ENCODE measurements around the gene MLXIPL.
A peak's percentile ranks its signal among the peaks of the same experiment; 100 is the strongest.
"Not testable (repeated sequence)": the region's sequence is repeated elsewhere in the genome, so short reads cannot be mapped to it uniquely, and the experiment has no call there.

Gene MLXIPL

DNA sequence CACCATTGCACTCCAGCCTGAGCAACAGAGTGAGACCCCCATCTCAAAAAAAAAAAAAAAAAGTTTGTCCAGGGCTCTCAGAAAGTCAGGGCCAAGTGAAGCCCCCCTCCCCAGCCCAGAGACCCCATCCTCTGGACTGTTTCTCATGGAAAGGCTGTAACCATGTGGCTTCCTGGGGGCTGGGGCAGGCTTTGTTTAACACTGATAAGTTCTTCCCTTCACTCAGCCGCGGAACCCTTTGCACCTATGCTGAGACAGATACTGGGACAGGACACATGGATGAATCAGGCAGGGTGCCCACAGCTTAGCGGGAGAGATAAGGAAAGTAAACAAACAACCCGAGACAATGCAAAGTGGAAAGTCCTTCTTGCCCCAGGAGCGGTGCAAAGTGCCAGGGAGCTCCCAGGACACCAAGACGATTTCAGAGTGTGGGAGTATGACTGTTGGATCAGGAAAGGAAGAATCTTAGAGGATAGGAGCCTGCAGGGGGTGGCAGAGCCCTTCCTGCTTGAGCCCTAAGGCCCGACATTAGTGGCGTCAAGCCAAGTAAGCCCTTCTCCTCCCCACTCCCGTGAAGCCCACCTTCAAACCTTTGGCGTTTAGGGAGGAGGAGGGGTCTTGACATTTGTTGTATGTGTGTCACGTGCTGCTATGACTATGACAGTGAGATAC lies 11.6 kb downstream of the MLXIPL start:
- DNase-seq = no peak

DNA sequence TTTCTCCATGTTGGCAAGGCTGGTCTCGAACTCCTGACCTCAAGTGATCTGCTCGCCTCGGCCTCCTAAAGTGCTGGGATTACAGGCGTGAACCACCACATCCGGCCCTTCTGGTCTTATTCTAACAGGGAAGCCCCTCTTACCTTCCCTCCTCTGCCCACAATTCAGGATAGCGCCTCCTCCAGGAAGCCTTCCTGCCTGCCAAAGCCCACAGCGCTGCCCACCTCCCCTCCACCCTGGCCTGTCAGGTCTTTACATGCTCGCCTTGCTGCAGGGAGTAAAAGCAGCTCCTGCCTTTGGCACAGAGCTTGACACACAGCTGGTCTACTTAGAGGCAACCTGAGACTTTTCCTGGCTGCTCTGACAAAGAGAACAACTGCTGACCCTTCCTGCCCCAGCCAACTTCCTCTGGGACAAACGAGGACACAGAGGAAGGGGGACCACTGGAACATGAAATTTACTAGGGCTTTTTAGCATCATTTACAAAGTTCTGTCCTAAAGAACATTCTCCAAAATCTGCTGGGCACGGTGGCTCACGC lies 13.2 kb downstream of the MLXIPL start:
- no peak for DNase-seq

DNA sequence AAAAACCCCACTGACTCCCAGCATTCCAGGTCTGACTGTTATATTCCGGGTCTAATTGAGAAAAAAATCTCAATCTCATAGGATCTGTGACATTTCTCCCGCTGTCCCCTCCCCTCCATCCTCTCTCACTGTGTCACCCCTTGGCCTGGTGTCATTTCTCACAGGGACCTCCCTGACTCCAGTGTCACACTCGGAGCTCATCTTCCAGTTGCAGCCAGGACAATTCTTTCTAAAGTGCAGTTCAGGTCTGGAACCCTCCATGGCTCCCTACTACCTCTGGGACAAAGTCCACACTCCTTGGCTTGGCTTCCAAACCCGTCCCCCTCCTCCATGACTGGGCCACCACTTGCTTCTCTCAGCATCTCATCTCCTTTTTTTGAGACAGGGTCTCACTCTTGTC lies 14.2 kb downstream of the MLXIPL start:
- DNase-seq = no peak

DNA sequence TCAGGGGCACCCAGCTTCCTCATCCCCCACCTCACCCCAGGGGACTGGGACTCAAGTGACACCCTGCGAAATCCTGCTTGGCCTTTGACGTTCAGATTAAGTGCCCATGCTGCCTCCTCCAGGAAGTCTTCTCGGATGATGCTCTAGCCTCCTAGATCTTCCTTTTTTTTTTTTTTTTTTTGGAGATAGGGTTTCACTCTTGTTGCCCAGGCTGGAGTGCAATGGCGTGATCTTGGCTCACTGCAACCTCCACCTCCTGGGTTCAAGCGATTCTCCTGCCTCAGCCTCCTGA lies 16.7 kb downstream of the MLXIPL start:
- DNase-seq = not testable (repeated sequence)

DNA sequence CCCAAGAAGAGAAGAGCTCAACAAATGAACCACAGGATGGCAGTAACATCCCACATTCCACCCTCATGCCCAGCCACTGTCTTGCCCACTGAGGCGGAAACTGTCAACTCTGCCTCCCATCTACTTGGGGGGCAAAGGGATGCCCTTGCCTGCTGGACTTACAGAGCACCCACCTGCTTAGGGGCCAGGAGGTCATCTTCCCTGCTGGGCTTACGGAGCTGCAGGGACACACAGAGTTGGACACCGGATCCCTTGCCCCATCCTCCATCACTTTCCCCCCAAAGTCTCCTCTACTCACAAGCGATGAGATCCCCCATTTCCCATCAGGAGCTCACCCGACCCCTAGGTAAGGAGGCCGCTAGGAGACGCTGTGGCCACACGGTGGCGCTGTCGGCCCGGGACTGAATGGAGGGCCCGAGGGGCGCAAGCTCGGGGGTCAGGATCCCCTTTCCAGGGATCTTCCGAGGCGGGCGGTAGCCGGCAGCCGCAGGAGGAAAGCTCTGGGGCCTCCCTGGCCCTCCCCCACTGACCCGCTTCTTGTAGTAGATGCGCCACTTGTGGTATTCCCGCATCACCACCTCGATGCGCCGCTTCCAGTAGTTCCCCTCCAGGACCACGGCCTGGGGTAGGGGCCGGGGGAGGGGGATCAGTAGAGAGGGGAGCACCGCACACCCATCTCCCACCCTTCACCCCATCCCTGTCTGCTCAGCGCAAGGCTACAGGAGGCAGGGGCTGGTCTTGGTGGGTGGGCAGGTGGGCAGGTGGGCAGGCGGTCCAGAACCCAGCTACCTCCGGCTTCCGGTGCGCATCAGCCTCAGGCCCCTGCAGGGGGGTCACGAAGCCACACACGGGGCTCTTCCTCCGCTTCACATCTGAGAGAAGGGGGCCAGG lies 17.3 kb downstream of the MLXIPL start:
- peak; percentile 71 for DNase-seq

DNA sequence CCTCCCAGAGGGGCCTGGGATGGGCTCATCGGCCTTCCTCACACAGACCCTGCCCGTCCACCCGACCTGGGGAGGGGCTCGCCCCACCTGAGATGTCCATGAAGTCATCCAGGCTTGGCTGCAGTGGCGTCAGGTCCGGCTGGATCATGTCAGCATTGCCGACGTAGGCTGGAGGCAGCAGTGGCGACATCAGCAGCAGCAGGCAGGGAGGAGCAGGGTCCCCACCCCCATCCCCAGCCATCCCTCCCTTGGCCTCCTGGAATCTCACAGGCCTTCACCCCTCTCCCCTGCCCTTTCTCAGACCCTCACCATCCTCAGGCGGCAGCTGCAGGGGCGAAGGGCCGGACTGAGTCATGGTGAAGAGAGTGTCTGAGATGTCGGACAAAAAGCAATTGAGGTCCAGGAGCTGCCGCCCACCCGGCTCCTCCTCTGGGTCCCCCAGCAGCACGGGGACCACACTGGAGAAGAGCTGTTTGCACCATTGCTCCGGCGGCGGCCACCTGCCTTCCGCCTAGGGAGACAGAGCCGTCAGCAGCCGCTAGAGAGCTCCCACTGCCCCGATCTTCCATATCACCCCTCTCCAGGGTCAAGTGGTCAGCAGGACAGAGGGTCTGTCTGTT lies 18.6 kb downstream of the MLXIPL start:
- no peak for DNase-seq

DNA sequence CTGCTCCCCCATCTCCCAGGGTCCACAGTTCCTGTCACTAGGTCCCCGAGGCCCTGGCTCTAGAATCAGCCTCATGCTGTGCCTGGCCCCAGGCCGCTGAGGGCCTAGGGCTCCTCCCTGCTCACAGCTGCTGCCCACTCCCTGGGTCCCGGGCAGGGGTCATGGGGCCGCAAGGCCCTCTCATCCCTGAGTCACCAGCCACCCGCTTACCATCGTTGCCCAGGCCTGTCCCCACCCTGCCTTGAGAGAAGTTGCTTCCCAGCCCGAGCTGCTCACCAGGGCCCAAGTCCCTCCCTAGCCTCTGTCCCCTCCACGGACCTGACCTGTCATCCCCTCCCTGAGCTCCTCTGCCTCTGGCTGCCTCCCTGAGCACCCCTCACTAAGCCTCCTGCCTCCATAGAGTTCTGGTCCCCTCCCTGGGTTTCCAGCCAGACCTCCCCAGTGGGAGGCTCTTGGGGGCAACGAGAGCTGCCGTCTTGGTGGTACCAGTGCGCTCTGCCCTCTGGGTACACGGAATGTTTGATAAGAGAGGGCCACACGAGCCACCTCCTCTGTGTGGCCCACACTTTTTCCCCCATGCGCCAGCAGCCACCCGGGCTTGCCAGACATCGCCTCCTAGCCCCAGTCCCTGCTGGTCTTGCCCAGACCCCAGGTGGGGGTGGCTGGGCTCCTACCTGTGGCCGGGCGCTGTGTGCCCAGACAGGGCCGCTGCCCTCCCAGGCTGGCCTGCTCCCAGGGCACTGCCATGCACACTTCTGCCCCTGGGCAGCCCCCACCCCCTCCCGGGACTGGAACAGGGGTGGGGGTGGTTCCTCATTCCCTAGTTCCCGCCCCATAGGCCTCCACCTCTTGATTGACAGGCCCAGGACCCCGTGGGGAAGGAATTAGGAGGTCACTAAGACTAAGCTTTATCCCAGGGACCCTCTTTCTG lies 21.3 kb downstream of the MLXIPL start:
- DNase-seq = no peak

DNA sequence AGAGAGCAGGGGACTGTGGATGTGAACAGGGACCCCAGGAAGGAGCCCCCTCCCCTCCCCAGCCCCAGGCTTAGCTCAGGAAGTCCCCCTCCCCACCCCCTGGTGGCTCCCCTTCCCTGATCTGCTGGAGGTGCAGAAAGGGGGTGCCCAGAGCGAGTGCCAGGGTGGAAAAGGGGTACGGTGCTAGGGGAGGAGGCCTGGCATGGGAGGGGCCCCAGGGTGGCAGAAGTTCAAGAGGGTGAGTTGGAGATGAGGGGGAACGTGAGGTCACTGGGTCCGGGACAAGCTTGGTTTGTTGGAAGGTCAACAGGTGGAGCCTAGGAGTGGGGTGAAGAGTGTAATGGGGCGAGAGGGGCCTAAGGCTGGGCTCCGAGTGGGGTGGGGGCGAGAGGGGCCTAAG lies 24.4 kb downstream of the MLXIPL start:
- DNase-seq = no peak

DNA sequence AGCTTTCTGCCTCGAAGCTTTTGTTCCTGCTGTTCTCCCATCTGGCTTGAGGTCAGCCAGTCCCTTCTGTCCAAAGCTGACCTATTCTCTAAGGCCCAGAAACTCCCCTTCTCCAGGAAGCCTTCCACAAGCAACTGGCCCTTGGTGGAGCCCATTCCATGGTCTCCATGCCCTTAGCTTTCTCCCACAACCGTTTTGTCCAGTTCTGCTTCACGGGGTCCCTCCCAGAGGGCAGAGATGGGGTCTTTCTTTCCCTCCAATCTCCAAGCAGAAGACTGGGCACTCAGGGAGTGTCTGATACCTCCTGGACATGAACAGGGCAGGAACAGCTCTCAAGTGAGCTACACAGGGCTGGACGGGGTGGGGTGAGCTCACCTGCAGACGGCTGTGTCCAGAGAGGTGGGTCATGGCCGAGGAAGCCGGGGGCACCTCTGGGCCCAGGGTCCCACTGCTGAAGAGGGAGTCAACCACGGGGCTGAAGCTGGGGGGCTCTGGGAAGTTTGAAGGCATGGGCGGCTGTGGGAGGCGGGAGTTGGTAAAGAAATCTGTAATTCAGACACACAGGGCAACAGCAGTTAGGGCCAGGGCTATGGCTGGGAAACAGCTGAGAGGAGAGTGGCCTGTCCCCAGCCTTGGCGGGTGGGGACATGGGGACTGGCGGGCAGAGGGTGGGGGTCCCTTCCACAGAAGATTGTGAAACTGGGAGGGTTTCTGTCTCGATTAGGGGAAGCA lies 25.0 kb downstream of the MLXIPL start:
- no peak for DNase-seq

DNA sequence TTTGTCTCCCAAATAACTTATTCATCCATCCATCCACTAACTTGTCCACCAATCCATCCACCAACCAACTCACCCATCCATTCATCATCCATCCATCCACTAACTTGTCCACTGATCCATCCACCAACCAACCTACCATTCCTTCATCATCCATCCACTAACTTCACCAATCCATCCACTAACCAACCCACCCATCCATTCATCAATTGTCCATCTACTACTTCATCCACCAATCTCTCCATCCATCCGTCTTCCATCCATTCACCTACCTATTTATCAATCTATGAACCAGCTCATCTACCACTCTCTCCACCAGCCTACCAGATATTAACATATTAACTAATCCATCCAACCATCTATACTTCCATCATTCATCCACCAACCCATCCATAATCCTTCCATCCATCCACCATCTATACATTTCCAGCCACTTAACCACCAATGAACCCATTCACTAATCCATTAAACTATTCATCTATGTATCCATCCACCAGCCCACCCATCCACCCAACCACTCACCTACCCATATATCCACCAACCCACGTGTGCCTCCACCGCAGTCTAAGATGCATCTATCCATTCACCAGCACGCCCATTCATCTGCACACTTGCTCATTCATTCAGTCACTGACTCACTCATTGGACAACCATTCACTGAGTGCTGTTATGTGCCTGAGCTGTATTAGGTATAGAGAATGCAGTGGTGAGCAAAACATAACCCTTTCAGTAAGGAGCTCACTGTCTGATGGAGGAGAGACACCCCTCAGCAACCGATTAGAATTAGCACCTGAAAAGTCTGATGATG lies 26.1 kb downstream of the MLXIPL start:
- DNase-seq = no peak

DNA sequence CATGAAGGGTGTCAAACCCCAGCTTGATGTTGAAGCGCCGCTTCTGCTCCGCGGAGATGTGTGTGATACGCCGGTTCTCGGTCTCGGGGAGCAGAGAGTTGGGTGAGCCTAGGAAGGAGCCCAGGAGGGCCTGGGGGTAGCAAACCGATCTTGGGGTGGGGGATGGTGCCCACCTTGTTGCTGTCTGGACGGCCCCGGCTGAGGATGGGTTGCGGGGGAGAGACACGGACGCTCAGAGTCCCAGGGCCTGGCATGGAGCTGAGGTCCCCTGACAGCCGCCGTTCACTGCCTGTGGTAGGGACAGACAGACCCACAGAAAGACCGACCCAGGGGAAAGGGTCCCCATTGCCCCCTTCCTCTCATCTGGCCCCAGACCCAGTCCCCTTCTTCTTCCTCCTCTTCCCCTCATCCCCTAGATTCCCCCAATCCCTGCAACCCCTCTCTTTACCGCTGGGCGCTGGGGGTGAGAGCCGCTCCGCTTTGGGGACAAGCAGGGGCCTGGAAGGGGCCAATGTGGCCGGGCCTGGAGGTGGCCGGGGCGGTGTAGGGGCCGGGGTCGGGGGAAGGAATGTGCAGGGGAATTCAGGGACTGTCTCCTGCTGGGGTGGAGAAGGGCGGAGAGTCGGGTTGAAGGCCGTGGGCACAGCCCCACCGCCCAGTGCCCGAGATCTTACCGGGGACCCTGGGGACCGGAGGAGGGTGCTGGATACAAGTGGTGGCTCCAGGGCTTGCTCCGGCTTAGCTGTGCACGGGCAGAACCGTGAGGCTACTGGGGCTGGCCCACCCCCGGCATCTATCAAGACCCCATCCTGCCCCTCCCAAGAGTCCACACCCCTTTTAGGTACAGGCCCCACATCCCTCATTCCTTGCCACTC lies 27.9 kb downstream of the MLXIPL start:
- no peak for DNase-seq

DNA sequence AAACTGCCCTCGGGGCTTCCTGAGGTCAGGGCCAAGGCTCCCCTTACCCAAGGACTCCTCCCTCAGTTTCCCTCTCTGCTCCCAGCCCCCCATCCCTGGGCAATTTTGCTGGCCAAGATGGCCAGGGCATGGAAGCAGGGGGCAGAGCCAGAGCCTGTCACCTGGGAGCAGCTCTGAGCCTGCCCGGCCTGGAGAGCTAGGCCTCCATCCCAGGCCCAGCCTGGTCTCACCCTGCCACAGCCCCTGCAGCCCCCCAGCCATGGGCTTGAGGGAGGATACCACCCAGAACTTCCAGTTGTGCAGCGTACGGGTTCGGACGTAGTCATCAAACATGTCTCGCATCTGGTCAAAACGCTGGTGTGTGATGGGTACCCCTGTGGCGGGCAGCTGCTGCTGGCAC lies 29.0 kb downstream of the MLXIPL start:
- no peak for DNase-seq

DNA sequence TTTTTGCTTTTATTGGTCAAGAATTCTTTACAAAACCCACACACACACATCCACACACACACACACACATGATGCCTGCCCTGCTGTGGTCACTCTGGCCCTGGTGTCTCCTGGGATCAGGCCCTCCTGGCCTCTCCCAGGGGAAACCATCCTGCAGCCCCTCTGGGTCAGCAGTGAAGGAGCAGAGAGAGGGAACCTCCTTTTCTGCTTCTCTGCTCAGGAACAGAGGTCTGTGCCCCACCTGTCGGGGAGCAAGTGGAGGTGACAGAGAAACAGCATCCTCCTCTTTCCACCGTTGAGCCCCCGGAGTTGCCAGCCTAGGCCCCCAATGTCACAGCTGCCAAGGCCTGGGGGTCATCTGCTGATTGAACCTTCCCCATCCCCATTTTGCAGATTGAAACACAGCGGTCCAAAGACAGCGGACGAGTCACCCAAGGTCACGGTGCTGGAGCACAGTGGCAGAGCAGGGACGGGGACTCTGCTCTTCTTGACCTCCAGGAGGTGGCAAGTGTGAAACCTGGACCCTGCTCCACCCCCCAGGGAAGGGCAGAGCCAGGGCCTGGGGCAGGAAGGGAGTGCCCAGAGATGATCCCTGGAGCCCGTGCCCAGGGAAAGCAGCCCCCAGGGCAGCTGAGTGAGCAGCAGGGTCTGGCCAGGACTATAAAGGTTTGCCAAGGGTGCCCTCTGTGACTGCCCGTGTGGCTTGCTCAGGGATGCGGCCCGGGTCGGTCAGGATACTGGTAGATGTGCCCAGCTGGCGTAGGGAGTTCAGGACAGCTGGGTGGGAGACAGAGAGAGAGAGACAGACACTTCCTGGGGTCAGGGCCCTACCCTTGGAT lies 30.9 kb downstream of the MLXIPL start:
- DNase-seq = no peak

DNA sequence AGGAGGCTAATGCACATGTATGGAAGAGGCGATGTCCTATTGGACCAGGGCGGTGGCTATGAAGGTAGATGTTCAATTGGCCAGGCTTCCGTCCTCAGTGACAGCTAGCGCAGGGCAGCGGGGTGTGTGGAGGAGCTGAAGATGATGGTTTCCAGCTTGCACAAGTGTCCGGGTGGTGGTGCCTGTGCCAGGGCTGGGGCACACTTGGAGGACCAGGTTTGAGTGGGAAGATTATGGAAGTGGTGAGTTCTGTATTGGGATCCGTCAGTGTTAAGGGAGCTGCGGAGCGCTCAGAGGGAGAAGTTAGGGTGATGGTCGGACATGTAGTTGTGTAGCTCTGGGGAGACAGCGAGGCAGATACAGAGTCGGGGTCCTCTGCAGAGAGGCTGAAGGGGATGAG lies 37.4 kb downstream of the MLXIPL start:
- DNase-seq = no peak

DNA sequence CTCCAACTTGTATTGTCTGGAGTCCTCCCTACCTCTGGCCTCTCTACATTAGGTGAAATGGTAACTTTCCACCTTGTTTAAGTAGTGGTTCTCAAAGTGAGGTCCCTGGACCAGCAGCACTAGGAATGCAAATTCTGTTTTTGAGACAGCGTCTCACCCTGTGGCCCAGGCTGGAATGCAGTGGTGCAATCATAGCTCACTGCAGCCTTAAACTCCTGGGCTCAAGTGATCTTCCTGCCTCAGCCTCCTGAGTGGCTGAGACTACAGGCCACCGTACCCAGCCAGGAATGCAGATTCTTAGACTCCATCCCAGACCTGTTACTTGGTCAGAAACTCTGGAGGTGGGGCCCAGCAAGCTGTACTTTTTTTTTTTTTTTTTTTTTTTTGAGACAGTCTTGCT lies 39.1 kb downstream of the MLXIPL start:
- DNase-seq = no peak

DNA sequence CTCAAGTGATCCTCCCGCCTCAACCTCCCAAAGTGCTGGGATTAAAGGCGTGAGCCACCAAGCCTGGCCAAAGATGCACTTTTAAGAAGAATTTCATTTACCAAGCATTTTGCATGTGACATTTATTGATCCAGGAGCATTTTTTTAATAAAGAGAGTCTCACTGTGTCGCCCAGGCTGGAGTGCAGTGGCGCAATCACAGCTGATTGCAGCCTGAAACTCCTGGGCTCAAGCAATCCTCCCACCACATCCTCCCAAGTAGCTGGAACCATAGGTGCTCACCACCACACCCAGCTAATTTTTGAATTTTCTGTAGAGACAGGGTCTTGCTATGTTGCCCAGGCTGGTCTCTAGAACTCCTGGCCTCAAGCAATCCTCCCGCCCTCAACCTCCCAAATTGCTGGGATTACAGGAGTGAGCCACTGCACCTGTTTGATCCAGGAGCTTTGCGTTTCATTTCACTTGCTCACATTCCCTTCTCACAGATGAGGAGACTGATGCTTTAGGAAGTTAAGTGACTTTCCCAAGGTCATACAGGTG lies 41.6 kb downstream of the MLXIPL start:
- no peak for DNase-seq

DNA sequence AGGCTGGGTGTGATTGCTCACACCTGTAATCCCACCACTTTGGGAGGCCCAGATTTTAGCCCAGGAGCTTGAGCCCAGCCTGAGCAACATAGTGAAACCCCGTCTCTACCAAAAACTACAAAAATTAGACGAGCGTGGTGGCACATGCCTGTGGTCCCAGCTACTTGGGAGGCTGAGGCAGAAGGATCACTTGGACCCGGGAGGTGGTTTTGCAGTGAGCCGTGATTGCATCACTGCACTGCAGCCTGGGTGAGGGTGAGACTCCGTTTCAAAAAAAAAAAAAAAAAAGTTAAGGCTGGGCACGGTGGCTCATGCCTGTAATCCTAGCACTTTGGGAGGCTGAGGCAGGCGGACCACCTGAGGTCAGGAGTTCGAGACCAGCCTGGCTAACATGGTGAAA lies 43.3 kb downstream of the MLXIPL start:
- not testable (repeated sequence) for DNase-seq

DNA sequence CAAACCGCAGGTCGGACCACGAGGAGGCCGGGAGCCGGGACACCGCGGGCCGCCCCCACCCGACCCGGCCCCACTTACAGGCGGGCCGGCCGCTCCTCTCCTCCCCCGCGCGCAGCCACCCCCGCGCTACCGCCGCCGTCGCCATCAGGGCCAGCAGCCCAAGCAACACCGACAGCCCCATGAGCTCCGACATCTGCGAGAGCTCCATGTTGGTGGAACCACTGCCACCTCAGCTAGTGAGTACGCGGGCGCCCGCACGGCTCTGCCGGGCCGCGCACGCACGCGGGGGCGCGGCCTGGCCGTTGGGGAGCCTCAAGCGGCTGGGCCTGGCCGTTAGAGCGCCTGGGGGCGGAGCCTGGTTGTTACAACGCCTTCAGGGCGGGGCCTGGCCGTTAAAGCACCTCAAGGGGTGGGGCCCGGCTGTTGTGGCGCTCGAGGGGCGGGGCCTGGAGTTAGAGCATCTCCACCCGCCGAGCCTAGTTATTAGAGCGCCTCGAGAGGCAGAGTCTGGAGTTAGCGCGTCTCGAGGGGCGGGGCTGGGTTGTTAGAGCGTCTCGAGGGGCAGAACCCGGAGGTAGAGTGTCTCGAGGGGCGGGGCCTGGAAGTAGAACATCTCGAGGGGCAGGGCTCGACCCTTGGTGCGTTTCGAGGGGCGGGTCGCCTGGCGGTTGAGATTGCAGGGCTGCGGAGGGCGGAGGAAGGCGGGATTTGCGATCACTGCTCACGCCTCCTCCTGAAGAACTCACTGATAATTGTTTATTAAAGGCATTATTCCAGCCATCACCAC lies 45.8 kb downstream of the MLXIPL start, which contains the start of gene TBL2:
TBL2 (minus strand) TSS at position 238 of the 787 bp plus-strand sequence; CDS start at position 208, 30 bp downstream.
- DNase-seq = peak; percentile 99

All from stimulated activated CD4-positive, alpha-beta T cell treated with anti-CD3 and anti-CD28 coated beads, Interleukin-4, amount 100 ng/mL, for 24 hours (primary cell).